ENCODE results near the gene HAUS7. TPM values are rescaled to one million over a fixed set of nuclear protein-coding genes. Genes with fewer than 3 reads are reported as not detected.

Gene HAUS7
- total RNA-seq, 1 donor from 2014 or later = 13.1 TPM

- H3K27ac Mint-ChIP-seq = no peak overlapping the region
- peaks cover 27% of the 10 kb centered on the region for H3K9me3 Mint-ChIP-seq
Observed at GRCh38 chrX:153417637-153418036, 52.7 kb downstream of the HAUS7 start.

DNA sequence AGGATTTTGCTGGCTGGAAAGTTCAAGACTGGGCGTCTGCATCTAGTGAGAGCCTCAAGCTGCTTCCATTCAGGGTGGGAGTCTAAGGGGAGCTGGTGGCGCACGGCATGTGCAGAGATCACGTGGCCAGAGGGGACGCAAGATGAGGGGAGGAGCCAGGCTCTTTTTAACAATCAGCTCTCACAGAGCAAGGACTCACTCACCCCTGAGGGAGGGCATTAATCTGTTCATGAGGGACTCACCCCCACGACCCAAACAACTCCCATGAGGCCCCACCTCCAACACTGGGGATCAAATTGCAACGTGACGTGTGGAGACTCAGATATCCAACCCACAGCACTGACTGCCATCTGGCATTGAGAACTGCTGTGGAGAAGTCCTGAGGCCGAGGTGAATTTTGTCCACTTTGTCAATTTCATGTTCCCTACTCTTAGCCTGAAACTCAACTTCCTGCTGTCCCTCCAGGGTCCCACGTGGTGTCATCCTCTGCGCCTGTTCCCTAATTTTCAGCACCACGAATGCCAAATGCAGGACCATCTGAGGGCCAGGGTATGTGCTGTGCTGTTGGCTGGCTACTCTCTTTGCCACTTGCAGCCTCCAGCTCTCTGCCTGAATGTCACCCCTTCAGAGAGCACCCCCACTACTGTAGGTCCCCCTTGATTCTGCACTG lies 53.5 kb downstream of the HAUS7 start:
- Histone ChIP-seq H3K9ac (no peak overlapping the region), H3K27ac (no peak overlapping the region), H4K20me1 (ENCODE audit: low read depth) (no peaks in the 10 kb centered on the region), H3K4me3 (no peak overlapping the region), H3K36me3 (no peaks in the 10 kb centered on the region), H3K9me3 (ENCODE audit: low read depth) (no peaks in the 10 kb centered on the region), H2AFZ (replicated peaks) (no peak overlapping the region), H3K79me2 (ENCODE audit: low read depth) (no peaks in the 10 kb centered on the region), H3K27me3 (peaks cover 4% of the 10 kb centered on the region), H3K4me2 (no peak overlapping the region), H3F3A (ENCODE audit: low read depth) (no peaks in the 10 kb centered on the region), H3K4me1 (no peaks in the 10 kb centered on the region)
- Mint-ChIP-seq H3K4me1 (peaks cover 19% of the 10 kb centered on the region), H3K36me3 (no peaks in the 10 kb centered on the region), H3K27ac (no peak overlapping the region), H3K9me3 (peaks cover 31% of the 10 kb centered on the region), H3K4me3 (no peak overlapping the region), H3K27me3 (ENCODE audit: insufficient read depth, low read depth) (peaks cover 8% of the 10 kb centered on the region)
- TF ChIP-seq EZH2phosphoT487 (IDR thresholded peaks at IDR 0.05) (no peak), EZH2 (IDR thresholded peaks at IDR 0.05) (no peak), CTCF (IDR thresholded peaks at IDR 0.05) (no peak)
- no peak for DNase-seq (ENCODE audit: low spot score)

More at GRCh38 chrX:153417637-153418036, 52.7 kb downstream of the HAUS7 start:
- no peak overlapping the region for H3K4me2 ChIP-seq
- H3K4me1 ChIP-seq = no peaks in the 10 kb centered on the region
- peaks cover 5% of the 10 kb centered on the region for H3K27me3 Mint-ChIP-seq (ENCODE audit: insufficient read depth, low read depth)
- no peaks in the 10 kb centered on the region for H3K36me3 ChIP-seq
- no peak overlapping the region for H3K4me3 ChIP-seq
- no peaks in the 10 kb centered on the region for H3K9me3 ChIP-seq (ENCODE audit: low read depth)
- H3K27ac ChIP-seq = no peak overlapping the region
- no peak overlapping the region for H3K9ac ChIP-seq
- H4K20me1 ChIP-seq (ENCODE audit: low read depth) = no peaks in the 10 kb centered on the region
- TF ChIP-seq EZH2phosphoT487 (IDR thresholded peaks at IDR 0.05) = no peak
- TF ChIP-seq CTCF (IDR thresholded peaks at IDR 0.05) = no peak
- no peak for TF ChIP-seq EZH2 (IDR thresholded peaks at IDR 0.05)
- no peak for DNase-seq (ENCODE audit: low spot score)
- no peak overlapping the region for H3K4me3 Mint-ChIP-seq
- no peaks in the 10 kb centered on the region for H3K36me3 Mint-ChIP-seq
- no peak overlapping the region for H2AFZ ChIP-seq (replicated peaks)
- no peaks in the 10 kb centered on the region for H3K27me3 ChIP-seq
- H3K4me1 Mint-ChIP-seq = peaks cover 12% of the 10 kb centered on the region
- H3F3A ChIP-seq (ENCODE audit: low read depth) = no peaks in the 10 kb centered on the region
- no peaks in the 10 kb centered on the region for H3K79me2 ChIP-seq (ENCODE audit: low read depth)

GRCh38 chrX:153414856-153415510 lies 55.4 kb downstream of the HAUS7 start:
- peaks cover 33% of the 10 kb centered on the region for H3K9me3 Mint-ChIP-seq
- no peaks in the 10 kb centered on the region for H3K79me2 ChIP-seq (ENCODE audit: low read depth)
- no peaks in the 10 kb centered on the region for H3K36me3 Mint-ChIP-seq
- no peak overlapping the region for H3K27ac ChIP-seq
- no peaks in the 10 kb centered on the region for H3K36me3 ChIP-seq
- H3K9ac ChIP-seq = no peak overlapping the region
- TF ChIP-seq EZH2phosphoT487 (IDR thresholded peaks at IDR 0.05) (no peak), CTCF (IDR thresholded peaks at IDR 0.05) (no peak), EZH2 (IDR thresholded peaks at IDR 0.05) (no peak)
- no peak overlapping the region for H3K4me2 ChIP-seq
- peaks cover 23% of the 10 kb centered on the region for H3K4me1 Mint-ChIP-seq
- H3K27ac Mint-ChIP-seq = no peak overlapping the region
- no peak for DNase-seq (ENCODE audit: low spot score)
- no peaks in the 10 kb centered on the region for H4K20me1 ChIP-seq (ENCODE audit: low read depth)
- H3K4me1 ChIP-seq = no peaks in the 10 kb centered on the region
- H2AFZ ChIP-seq (replicated peaks) = no peak overlapping the region
- peaks cover 12% of the 10 kb centered on the region for H3K27me3 Mint-ChIP-seq (ENCODE audit: insufficient read depth, low read depth)
- H3K4me3 ChIP-seq = no peak overlapping the region
- H3F3A ChIP-seq (ENCODE audit: low read depth) = no peaks in the 10 kb centered on the region
- H3K4me3 Mint-ChIP-seq = no peak overlapping the region
- peaks cover 23% of the 10 kb centered on the region for H3K27me3 ChIP-seq
- no peaks in the 10 kb centered on the region for H3K9me3 ChIP-seq (ENCODE audit: low read depth)
